HL-60 (cell line): ENCODE results near the gene TBC1D1.

Experiments used
- DNase-seq, 2 experiments: peaks; one replicate each; pipeline ENCODE4 v3.0.0-alpha.2; 2010 to 2020; ENCODE audit warnings: low read depth in 1 of 2, low spot score in 1 of 2
- H3K27ac ChIP-seq: fragments of 250-450 bp; sonication (Bioruptor Pico); replicated peaks from 2 replicates; pipeline ENCODE4 v1.5.1; 2020; ENCODE audit warnings: mild to moderate bottlenecking, moderate library complexity
- H3K27me3 ChIP-seq: fragments of 250-450 bp; sonication (Bioruptor Pico); 2 replicates; pipeline ENCODE4 v1.5.1; 2021; ENCODE audit warnings: mild to moderate bottlenecking, moderate library complexity; ENCODE audit not compliant: insufficient read depth, poor library complexity, severe bottlenecking
- H3K4me3 ChIP-seq: replicated peaks from 2 replicates; pipeline ENCODE4 v1.5.1; 2011; ENCODE audit warnings: mild to moderate bottlenecking, control low read depth, low read length; ENCODE audit not compliant: insufficient read depth
- GABPA ChIP-seq: IDR thresholded peaks from 2 replicates; pipeline ENCODE4 v1.6.1; 2012; ENCODE audit warnings: low read depth
- POLR2AphosphoS5 ChIP-seq: IDR thresholded peaks from 2 replicates; pipeline ENCODE4 v1.6.1; 2012; ENCODE audit warnings: low read depth
- SPI1 ChIP-seq: IDR thresholded peaks from 2 replicates; pipeline ENCODE4 v1.6.1; 2012; ENCODE audit warnings: low read depth, mild to moderate bottlenecking, borderline replicate concordance
- TF ChIP-seq, protein P1 (sequence below): IDR thresholded peaks from one replicate; pipeline ENCODE4 v1.5.1; 2011; ENCODE audit warnings: low read length, control low read depth, inconsistent platforms; ENCODE audit not compliant: insufficient read depth
- TF ChIP-seq, protein P2 (sequence below): IDR thresholded peaks from 2 replicates; pipeline ENCODE4 v1.6.1; 2012; ENCODE audit warnings: low read depth; ENCODE audit not compliant: insufficient replicate concordance

The TBC1D1 gene

GRCh38 chr4:37964734-37965457, 74.0 kb downstream of the TBC1D1 start:
- TF ChIP-seq POLR2AphosphoS5, result no peak
- no peak for TF ChIP-seq SPI1
- TF ChIP-seq, protein P1, sequence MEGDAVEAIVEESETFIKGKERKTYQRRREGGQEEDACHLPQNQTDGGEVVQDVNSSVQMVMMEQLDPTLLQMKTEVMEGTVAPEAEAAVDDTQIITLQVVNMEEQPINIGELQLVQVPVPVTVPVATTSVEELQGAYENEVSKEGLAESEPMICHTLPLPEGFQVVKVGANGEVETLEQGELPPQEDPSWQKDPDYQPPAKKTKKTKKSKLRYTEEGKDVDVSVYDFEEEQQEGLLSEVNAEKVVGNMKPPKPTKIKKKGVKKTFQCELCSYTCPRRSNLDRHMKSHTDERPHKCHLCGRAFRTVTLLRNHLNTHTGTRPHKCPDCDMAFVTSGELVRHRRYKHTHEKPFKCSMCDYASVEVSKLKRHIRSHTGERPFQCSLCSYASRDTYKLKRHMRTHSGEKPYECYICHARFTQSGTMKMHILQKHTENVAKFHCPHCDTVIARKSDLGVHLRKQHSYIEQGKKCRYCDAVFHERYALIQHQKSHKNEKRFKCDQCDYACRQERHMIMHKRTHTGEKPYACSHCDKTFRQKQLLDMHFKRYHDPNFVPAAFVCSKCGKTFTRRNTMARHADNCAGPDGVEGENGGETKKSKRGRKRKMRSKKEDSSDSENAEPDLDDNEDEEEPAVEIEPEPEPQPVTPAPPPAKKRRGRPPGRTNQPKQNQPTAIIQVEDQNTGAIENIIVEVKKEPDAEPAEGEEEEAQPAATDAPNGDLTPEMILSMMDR, result no peak
- no peak for TF ChIP-seq GABPA
- TF ChIP-seq, protein P2, sequence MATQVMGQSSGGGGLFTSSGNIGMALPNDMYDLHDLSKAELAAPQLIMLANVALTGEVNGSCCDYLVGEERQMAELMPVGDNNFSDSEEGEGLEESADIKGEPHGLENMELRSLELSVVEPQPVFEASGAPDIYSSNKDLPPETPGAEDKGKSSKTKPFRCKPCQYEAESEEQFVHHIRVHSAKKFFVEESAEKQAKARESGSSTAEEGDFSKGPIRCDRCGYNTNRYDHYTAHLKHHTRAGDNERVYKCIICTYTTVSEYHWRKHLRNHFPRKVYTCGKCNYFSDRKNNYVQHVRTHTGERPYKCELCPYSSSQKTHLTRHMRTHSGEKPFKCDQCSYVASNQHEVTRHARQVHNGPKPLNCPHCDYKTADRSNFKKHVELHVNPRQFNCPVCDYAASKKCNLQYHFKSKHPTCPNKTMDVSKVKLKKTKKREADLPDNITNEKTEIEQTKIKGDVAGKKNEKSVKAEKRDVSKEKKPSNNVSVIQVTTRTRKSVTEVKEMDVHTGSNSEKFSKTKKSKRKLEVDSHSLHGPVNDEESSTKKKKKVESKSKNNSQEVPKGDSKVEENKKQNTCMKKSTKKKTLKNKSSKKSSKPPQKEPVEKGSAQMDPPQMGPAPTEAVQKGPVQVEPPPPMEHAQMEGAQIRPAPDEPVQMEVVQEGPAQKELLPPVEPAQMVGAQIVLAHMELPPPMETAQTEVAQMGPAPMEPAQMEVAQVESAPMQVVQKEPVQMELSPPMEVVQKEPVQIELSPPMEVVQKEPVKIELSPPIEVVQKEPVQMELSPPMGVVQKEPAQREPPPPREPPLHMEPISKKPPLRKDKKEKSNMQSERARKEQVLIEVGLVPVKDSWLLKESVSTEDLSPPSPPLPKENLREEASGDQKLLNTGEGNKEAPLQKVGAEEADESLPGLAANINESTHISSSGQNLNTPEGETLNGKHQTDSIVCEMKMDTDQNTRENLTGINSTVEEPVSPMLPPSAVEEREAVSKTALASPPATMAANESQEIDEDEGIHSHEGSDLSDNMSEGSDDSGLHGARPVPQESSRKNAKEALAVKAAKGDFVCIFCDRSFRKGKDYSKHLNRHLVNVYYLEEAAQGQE, result no peak
- H3K27ac ChIP-seq, result no peak overlapping the region
- DNase-seq, result no peak
- H3K27me3 ChIP-seq, result no peaks in the 10 kb centered on the region
- H3K4me3 ChIP-seq, result no peak overlapping the region

- TF ChIP-seq POLR2AphosphoS5, result no peak
- TF ChIP-seq, protein P1, result no peak
- no peak for TF ChIP-seq SPI1
- TF ChIP-seq GABPA, result no peak
- TF ChIP-seq, protein P2, result no peak
- no peaks in the 10 kb centered on the region for H3K27me3 ChIP-seq
- no peak overlapping the region for H3K27ac ChIP-seq
- no peak overlapping the region for H3K4me3 ChIP-seq
- DNase-seq, result no peak
These were observed 75.2 kb downstream of the TBC1D1 start for GRCh38 chr4:37966044-37966443.

GRCh38 chr4:37967736-37968135, 76.9 kb downstream of the TBC1D1 start:
- Histone ChIP-seq H3K27me3 (no peaks in the 10 kb centered on the region), H3K27ac (no peak overlapping the region), H3K4me3 (no peak overlapping the region)
- DNase-seq, result no peak
- TF ChIP-seq, protein P2, result no peak
- TF ChIP-seq SPI1 (no peak), POLR2AphosphoS5 (no peak), GABPA (no peak)
- TF ChIP-seq, protein P1, result no peak
